Measurements from ENCODE around the gene NKD2. TPM values are rescaled to one million over a fixed set of nuclear protein-coding genes. Genes with fewer than 3 reads are reported as not detected.
A peak's percentile ranks its signal among the peaks of the same experiment; 100 is the strongest.

NKD2 gene
- total and polyA plus RNA-seq, 2 experiments from 2014 or later, result 9.0 to 11.9 TPM

DNA sequence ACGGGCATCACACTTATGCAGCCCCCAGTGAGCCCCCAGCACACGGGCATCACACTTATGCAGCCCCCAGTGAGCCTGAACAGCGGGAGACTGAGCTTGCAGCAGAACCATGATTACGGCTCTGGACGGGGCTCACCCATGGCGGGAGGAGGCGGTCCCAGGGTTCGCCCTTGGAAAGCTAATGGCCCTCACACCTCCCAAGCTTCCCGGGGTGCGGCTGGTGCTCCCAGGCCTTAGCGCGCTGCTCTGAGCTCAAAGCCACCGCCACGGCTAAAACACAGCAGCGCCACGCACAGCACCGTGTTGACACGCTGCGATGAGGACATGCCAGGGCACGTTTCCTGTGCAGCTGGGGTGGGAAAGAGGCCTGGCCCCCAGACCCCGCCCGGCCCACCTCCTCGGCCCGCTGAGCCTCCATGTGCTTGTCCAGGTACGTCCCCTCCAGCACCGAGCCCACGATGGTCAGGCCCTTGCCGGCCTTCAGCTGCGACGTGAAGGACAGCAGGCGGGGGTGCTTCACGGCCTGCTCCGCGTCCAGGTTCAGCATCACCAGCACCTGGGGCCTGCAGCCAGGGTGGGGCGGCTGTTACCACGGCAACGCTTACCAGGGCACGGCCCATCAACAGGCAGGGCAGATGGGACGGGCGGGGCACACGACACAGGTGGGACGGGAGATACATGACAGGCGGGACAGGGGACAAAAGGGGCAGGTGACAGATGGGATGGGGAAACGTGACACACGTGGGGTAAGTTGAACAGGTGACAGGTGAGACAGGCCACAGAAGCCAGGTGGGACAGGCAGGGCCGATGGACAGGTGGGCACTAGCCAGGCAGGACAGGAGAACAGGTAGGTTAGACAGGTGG lies 64.9 kb downstream of the NKD2 start:
- H3K4me1 ChIP-seq (ENCODE audit: insufficient read depth), result no peaks in the 10 kb centered on the region
- Mint-ChIP-seq H3K27me3 (ENCODE audit: insufficient read depth, low read depth, poor library complexity) (peaks cover 8% of the 10 kb centered on the region), H3K27ac (peak overlapping the region; percentile 91), H3K9me3 (no peaks in the 10 kb centered on the region), H3K4me1 (no peaks in the 10 kb centered on the region), H3K36me3 (ENCODE audit: low read depth) (peaks cover 3% of the 10 kb centered on the region; the same call in 2 of the 3 replicates), H3K4me3 (no peak overlapping the region)
- H3K27ac ChIP-seq (ENCODE audit: low read depth), result no peak overlapping the region
- H3K27me3 ChIP-seq (ENCODE audit: insufficient read depth), result no peaks in the 10 kb centered on the region
- ATAC-seq (no peak), DNase-seq (ENCODE audit: low spot score) (no peak)
- H3K9me2 ChIP-seq (ENCODE audit: insufficient read depth), result no peaks in the 10 kb centered on the region
- H3K4me3 ChIP-seq, result no peak overlapping the region
- H3K4me2 ChIP-seq, result no peak overlapping the region
- H3K79me2 ChIP-seq (replicated peaks; ENCODE audit: insufficient read depth), result 0 out of 2 replicates have a peak, but pooled peaks cover under 1% of the 10 kb centered on the region
- TF ChIP-seq EZH2 (IDR thresholded peaks at IDR 0.05; ENCODE audit: low read depth, unreplicated experiment) (no peak), ETS1 (IDR thresholded peaks at IDR 0.05) (no peak), REST (IDR thresholded peaks at IDR 0.05; ENCODE audit: unreplicated experiment) (no peak), ZNF114 (CRISPR knock-in tag; IDR thresholded peaks at IDR 0.05) (no peak), STAT1 (IDR thresholded peaks at IDR 0.05; ENCODE audit: unreplicated experiment) (no peak), NANOG (IDR thresholded peaks at IDR 0.05; ENCODE audit: borderline replicate concordance) (no peak), CTCF (conservative IDR thresholded peaks at IDR 0.05; ENCODE audit: low read depth in 2 of 2) (no peak), POLR2AphosphoS5 (IDR thresholded peaks at IDR 0.05; ENCODE audit: low read depth) (no peak), CREB1 (CRISPR knock-in tag; IDR thresholded peaks at IDR 0.05; ENCODE audit: low read depth) (no peak), ZNF462 (CRISPR knock-in tag; IDR thresholded peaks at IDR 0.05) (no peak), EZH2phosphoT487 (IDR thresholded peaks at IDR 0.05; ENCODE audit: unreplicated experiment) (no peak), ZNF331 (CRISPR knock-in tag; IDR thresholded peaks at IDR 0.05; ENCODE audit: low read depth) (no peak)
- H2AFZ ChIP-seq, result no peak overlapping the region
- H4K20me1 ChIP-seq (replicated peaks; ENCODE audit: insufficient read depth), result 0 out of 2 replicates have a peak, but pooled peaks cover 2% of the 10 kb centered on the region
- H3K36me3 ChIP-seq (ENCODE audit: insufficient read depth), result no peaks in the 10 kb centered on the region
- H3F3A ChIP-seq (replicated peaks; ENCODE audit: low read depth), result no peaks in the 10 kb centered on the region

Data from GM23338 (cell line).